Astrocyte of the spinal cord (primary cell): ENCODE results near the gene PJVK.
A peak's percentile ranks its signal among the peaks of the same experiment; 100 is the strongest.

Source experiments
- DNase-seq: peaks from one replicate; pipeline ENCODE4 v3.0.0; 2011; ENCODE audit warnings: low read depth, low spot score
- H3K4me3 ChIP-seq: 2 replicates; pipeline ENCODE4 v1.5.1; 2011; ENCODE audit warnings: low read depth, mild to moderate bottlenecking, low read length, moderate library complexity
- in situ Hi-C: cut with HindIII; loops from 2 replicates; pipeline ENCODE4 v1.10.0; 2017; ENCODE audit warnings: low sequenced_read_pairs
- TF ChIP-seq, protein P1 (sequence below): IDR thresholded peaks from 2 replicates; pipeline ENCODE4 v1.5.1; 2012; ENCODE audit warnings: low read depth, mild to moderate bottlenecking, low read length, inconsistent platforms

The PJVK gene

DNA sequence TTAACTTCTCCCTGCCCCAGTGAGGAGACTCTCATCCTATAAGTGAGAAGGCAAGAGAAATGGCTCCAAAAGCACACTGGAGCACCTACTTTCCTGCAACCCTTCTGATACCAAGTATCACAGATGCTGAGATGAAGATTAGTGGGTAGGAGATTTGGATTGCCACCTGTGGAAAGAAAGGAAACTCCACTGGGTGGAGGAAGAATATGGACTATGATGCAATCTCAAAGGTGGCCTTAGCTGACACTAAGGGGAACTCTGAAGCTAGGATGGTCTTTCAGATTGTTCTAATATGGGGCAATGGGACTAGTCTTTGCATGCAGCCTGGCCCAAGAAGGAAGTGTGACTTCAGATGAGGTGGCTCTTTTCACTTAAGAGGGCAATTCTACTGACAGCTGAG is 21.8 kb upstream of the PJVK start:
- no peak overlapping the region for H3K4me3 ChIP-seq
- TF ChIP-seq, protein P1, sequence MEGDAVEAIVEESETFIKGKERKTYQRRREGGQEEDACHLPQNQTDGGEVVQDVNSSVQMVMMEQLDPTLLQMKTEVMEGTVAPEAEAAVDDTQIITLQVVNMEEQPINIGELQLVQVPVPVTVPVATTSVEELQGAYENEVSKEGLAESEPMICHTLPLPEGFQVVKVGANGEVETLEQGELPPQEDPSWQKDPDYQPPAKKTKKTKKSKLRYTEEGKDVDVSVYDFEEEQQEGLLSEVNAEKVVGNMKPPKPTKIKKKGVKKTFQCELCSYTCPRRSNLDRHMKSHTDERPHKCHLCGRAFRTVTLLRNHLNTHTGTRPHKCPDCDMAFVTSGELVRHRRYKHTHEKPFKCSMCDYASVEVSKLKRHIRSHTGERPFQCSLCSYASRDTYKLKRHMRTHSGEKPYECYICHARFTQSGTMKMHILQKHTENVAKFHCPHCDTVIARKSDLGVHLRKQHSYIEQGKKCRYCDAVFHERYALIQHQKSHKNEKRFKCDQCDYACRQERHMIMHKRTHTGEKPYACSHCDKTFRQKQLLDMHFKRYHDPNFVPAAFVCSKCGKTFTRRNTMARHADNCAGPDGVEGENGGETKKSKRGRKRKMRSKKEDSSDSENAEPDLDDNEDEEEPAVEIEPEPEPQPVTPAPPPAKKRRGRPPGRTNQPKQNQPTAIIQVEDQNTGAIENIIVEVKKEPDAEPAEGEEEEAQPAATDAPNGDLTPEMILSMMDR: no peak
- DNase-seq: no peak
- in situ Hi-C loops: no loop called here

DNA sequence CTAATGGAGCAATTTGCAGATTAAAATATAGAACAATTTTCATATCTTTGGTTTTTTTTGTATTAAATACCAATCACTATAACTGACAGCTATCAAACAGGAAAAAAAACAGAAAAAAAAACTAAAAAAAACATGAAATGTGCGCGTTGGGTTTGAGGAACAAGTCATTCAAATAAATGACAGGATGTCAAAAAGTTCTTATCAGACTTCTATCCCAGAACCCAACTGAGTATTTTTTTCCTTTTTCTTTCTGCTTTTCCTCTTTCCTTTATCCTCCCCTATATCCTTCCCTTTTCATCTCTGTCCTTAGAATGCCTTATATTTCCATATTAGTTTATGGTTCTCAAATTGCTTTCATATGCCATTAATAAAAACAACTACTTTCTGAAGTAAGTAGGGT is 14.5 kb upstream of the PJVK start:
- TF ChIP-seq, protein P1: no peak
- no peak for DNase-seq
- H3K4me3 ChIP-seq: no peak overlapping the region
- in situ Hi-C loops: no loop called here

DNA sequence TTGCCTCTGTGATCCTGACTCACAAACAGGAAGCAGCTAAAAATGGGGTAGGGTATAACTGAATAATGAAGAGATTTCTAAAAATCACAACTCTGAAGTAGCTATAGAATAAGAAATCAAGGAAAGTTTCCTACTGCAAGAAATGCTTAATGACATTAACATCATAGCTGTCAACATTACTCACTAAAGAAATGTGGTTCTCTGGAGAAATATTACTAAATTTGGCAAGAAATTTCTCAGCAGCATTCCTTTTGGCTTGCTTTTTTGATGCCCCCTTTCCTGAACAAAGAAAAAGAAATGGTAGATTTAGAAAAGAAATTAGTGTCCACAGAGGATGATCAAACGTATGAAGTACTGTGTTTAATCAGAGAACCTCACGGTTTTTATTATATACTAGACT is 9.8 kb upstream of the PJVK start:
- in situ Hi-C loops: no loop called here
- no peak overlapping the region for H3K4me3 ChIP-seq
- TF ChIP-seq, protein P1: no peak
- no peak for DNase-seq

DNA sequence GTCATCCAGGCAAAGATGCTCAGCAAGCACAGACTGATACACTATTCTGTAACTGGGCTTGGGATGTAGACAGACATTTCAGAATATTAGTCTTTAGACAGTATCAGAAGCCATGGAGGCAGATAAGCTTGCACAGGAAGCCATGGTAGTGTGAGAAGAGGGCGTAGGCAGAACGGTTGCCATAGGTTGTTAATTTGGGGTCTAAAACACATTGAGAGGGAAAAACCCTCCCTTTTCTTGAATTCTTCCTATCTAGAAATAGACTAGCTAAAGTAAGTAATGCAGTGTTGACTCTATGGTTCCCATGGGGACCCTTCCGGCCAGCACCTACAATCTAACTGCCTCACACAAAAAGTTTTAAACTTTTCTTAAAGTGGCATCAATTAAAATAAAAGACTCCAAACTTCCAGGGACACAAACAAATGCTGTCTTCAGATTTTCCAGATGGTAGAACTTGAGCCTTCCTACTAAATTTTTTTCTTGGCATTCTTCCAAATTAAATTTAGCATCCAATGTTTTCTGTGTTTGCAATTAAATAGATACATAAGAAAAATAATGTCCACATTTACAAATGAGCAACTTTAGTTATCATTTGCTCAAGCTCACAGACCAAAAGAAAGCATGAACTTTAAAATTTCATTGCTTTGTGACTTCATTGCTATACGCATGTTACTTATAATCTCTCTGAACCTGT is 2.1 kb upstream of the PJVK start:
- no peak overlapping the region for H3K4me3 ChIP-seq
- DNase-seq: peak; percentile 13
- in situ Hi-C loops: no loop called here
- TF ChIP-seq, protein P1: no peak

DNA sequence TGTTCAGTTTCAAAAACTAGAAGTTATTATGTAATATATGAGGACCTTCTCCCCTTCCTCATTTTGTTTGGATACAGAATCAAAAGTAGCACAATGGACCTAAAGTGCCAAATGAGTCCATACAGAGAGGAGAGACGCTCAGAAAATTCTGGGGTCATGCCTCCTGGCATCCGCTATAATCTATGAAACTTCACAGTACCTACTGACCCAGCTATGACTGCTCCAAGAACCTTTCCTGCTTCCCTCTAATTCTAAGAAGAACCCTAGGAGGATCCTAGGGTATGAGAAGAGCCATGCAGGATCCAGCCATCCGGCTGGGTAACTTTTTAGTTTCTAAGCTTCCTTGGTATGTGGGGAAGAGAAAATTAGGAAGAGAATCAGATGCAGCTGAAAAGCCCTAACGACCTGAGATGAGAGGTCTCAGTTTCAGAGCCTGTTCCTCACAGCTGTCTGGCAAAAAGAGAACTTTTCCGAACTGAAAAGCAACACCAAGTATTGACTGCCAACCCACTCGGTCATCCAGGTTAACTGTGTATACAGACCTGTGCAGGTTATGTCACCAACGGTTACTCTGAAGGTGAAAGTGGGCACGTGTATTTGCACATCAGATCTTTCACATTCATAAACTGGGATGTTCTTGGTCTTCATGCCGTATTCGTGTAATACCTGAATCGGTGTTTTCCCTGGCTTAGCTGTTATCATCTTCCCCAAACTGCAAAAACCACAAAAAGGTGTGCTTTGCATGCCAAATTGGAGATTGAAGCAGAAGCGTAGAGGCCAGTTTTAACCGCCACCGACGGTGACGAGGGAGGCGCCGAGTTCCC is 1.3 kb upstream of the PJVK start:
- peak; percentile 15 for DNase-seq
- in situ Hi-C loops: no loop called here
- H3K4me3 ChIP-seq: peak overlapping the region; percentile 55
- TF ChIP-seq, protein P1: no peak

DNA sequence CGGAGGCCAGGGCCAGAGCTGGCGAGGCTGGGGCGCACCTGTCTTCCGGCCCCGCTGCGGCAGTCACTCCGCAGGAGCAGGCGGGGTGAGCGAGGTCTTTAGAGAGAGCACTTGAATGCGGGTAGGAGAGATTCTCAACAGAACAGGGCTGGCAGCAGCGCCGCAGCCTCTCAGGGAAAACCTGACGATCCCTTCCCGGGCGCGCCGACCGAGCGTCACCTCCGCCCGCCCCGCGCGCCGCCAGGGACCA is 729 bp upstream of the PJVK start:
- TF ChIP-seq, protein P1: no peak
- H3K4me3 ChIP-seq: peak overlapping the region; percentile 55
- in situ Hi-C loops: no loop called here
- DNase-seq: no peak
